Fibroblast of the aortic adventitia (primary cell): ENCODE measurements around the gene IQSEC3. TPM values are rescaled to one million over a fixed set of nuclear protein-coding genes. Genes with fewer than 3 reads are reported as not detected.
A peak's percentile ranks its signal among the peaks of the same experiment; 100 is the strongest.

Experiments used
- DNase-seq: peaks from one replicate; pipeline ENCODE4 v3.0.0-alpha.2; 2010; ENCODE audit warnings: low read depth
- H3K4me3 ChIP-seq: 2 replicates; pipeline ENCODE4 v1.5.1; 2011; ENCODE audit warnings: low read depth, mild to moderate bottlenecking, control low read depth, low read length, moderate library complexity
- CTCF ChIP-seq: IDR thresholded peaks from 2 replicates; pipeline ENCODE4 v1.5.1; 2011; ENCODE audit warnings: mild to moderate bottlenecking, low read length, control low read depth, inconsistent platforms; ENCODE audit not compliant: insufficient read depth
- total RNA-seq: library from RNA; depleted of rRNA; stranded (reverse); fragments of >200 nt; gene quantifications from 2 replicates; pipeline ENCODE4 v1.2.3, GENCODE V29; 2012; ENCODE audit warnings: low replicate concordance

Gene IQSEC3
- total RNA-seq, 1 donor, result not detected

GRCh38 chr12:87856-88255, 21.3 kb downstream of the IQSEC3 start:
- no peak overlapping the region for H3K4me3 ChIP-seq
- DNase-seq, result no peak
- no peak for TF ChIP-seq CTCF

GRCh38 chr12:89653-90052, 23.1 kb downstream of the IQSEC3 start:
- no peak for DNase-seq
- TF ChIP-seq CTCF, result no peak
- no peak overlapping the region for H3K4me3 ChIP-seq

- TF ChIP-seq CTCF, result no peak
- no peak for DNase-seq
- no peak overlapping the region for H3K4me3 ChIP-seq
Observed at GRCh38 chr12:91213-91612, 24.6 kb downstream of the IQSEC3 start.

GRCh38 chr12:93266-94005, 26.9 kb downstream of the IQSEC3 start:
- no peak for DNase-seq
- no peak overlapping the region for H3K4me3 ChIP-seq
- TF ChIP-seq CTCF, result no peak

GRCh38 chr12:96543-96942, 30.0 kb downstream of the IQSEC3 start:
- no peak overlapping the region for H3K4me3 ChIP-seq
- TF ChIP-seq CTCF, result no peak
- DNase-seq, result no peak

- H3K4me3 ChIP-seq, result no peak overlapping the region
- TF ChIP-seq CTCF, result no peak
- no peak for DNase-seq
Observed at GRCh38 chr12:98924-99352, 32.4 kb downstream of the IQSEC3 start.

GRCh38 chr12:99605-100004, 33.0 kb downstream of the IQSEC3 start:
- peak; percentile 12 for DNase-seq
- no peak for TF ChIP-seq CTCF
- no peak overlapping the region for H3K4me3 ChIP-seq
